GM19372 (cell line): ENCODE results near the gene RBMS1.

Experiments
- ATAC-seq: cut with Tn5 transposase; IDR thresholded peaks from one replicate; pipeline ENCODE4 v1.9.1; 2021; ENCODE audit warnings: mild to moderate bottlenecking, low read depth, moderate library complexity; ENCODE audit not compliant: unreplicated experiment

Gene RBMS1

GRCh38 chr2:160290598-160290997 is 203.0 kb downstream of the RBMS1 start:
- ATAC-seq = no peak

GRCh38 chr2:160289831-160290230 is 203.8 kb downstream of the RBMS1 start:
- ATAC-seq = no peak

GRCh38 chr2:160289126-160289525 is 204.5 kb downstream of the RBMS1 start:
- no peak for ATAC-seq

- ATAC-seq = no peak
Measured at GRCh38 chr2:160288324-160288723, 205.3 kb downstream of the RBMS1 start.

GRCh38 chr2:160287476-160287875 is 206.1 kb downstream of the RBMS1 start:
- ATAC-seq = no peak

GRCh38 chr2:160286551-160286950 is 207.1 kb downstream of the RBMS1 start:
- no peak for ATAC-seq

GRCh38 chr2:160283675-160284074 is 209.9 kb downstream of the RBMS1 start:
- ATAC-seq = no peak

GRCh38 chr2:160282063-160282580 is 211.5 kb downstream of the RBMS1 start:
- ATAC-seq = no peak

- ATAC-seq = no peak
Measured at GRCh38 chr2:160281213-160281612, 212.4 kb downstream of the RBMS1 start.

- ATAC-seq = no peak
Measured at GRCh38 chr2:160279813-160280465, 213.7 kb downstream of the RBMS1 start.

GRCh38 chr2:160278879-160279177 is 214.8 kb downstream of the RBMS1 start:
- no peak for ATAC-seq

- peak; percentile 86 for ATAC-seq
Measured at GRCh38 chr2:160278101-160278878, 215.3 kb downstream of the RBMS1 start.

- ATAC-seq = no peak
Measured at GRCh38 chr2:160277151-160277550, 216.5 kb downstream of the RBMS1 start.

- no peak for ATAC-seq
Measured at GRCh38 chr2:160275656-160276055, 218.0 kb downstream of the RBMS1 start.

- ATAC-seq = no peak
Measured at GRCh38 chr2:160271171-160272086, 222.2 kb downstream of the RBMS1 start.

GRCh38 chr2:160270571-160271113 is 223.0 kb downstream of the RBMS1 start:
- no peak for ATAC-seq

GRCh38 chr2:160269803-160270570 is 223.6 kb downstream of the RBMS1 start:
- ATAC-seq = peak; percentile 91

GRCh38 chr2:160269365-160269764 is 224.2 kb downstream of the RBMS1 start:
- ATAC-seq = peak; percentile 9

GRCh38 chr2:160268151-160268781 is 225.3 kb downstream of the RBMS1 start:
- ATAC-seq = no peak
